WTC11 (cell line): ENCODE results near the gene TUBA1B. TPM values are rescaled to one million over a fixed set of nuclear protein-coding genes. Genes with fewer than 3 reads are reported as not detected.

Source experiments
- ATAC-seq: fragments of 200-7000 bp; cut with Tn5 transposase; 2 replicates; pipeline ENCODE4 v1.10.0; 2021; ENCODE audit warnings: mild to moderate bottlenecking, moderate library complexity
- CTCF ChIA-PET: fragments of 300-600 bp; sonication (Branson Sonifier 250); formaldehyde crosslinking; loops from one replicate; lab custom pipeline; 2021; ENCODE audit warnings: antibody characterized with exemption; lab: Charles Lee
- POLR2A ChIA-PET: fragments of 350-600 bp; sonication (Branson Sonifier 250); formaldehyde crosslinking; loops from one replicate; lab custom pipeline; 2021; ENCODE audit warnings: antibody characterized with exemption; lab: Charles Lee
- DNase-seq: peaks from one replicate; pipeline ENCODE4 v3.0.0; 2021; ENCODE audit warnings: low spot score
- H3K27ac Mint-ChIP-seq: 2 replicates; pipeline ENCODE4 v1.8.0; 2021; ENCODE audit warnings: mixed read lengths
- H3K27me3 Mint-ChIP-seq: 2 replicates; pipeline ENCODE4 v1.8.0; 2021; ENCODE audit warnings: low read depth, mild to moderate bottlenecking, moderate library complexity, mixed read lengths
- H3K36me3 Mint-ChIP-seq: 2 replicates; pipeline ENCODE4 v1.8.0; 2021; ENCODE audit warnings: mixed read lengths
- H3K4me1 Mint-ChIP-seq: 2 replicates; pipeline ENCODE4 v1.8.0; 2022; ENCODE audit warnings: mixed read lengths
- H3K4me3 Mint-ChIP-seq: 2 replicates; pipeline ENCODE4 v1.8.0; 2021; ENCODE audit warnings: mild to moderate bottlenecking, moderate library complexity, mixed read lengths
- H3K9me3 Mint-ChIP-seq: 2 replicates; pipeline ENCODE4 v1.8.0; 2021; ENCODE audit warnings: mixed read lengths
- ATF1 ChIP-seq: sonication (generic); formaldehyde crosslinking; IDR thresholded peaks from 2 replicates; pipeline ENCODE4 v1.8.1; 2023; ENCODE audit warnings: mild to moderate bottlenecking, moderate library complexity, missing genetic modification reagents
- CBFB ChIP-seq: sonication (generic); formaldehyde crosslinking; IDR thresholded peaks from 2 replicates; pipeline ENCODE4 v1.8.1; 2022; ENCODE audit warnings: mild to moderate bottlenecking, low read depth, missing genetic modification reagents
- CREM ChIP-seq: sonication (generic); formaldehyde crosslinking; IDR thresholded peaks from 2 replicates; pipeline ENCODE4 v1.8.1; 2022; ENCODE audit warnings: mild to moderate bottlenecking, missing genetic modification reagents, moderate library complexity
- FOXK1 ChIP-seq: sonication (generic); formaldehyde crosslinking; IDR thresholded peaks from 2 replicates; pipeline ENCODE4 v1.8.0; 2022; ENCODE audit warnings: mild to moderate bottlenecking, moderate library complexity, missing genetic modification reagents
- GABPB1 ChIP-seq: sonication (generic); formaldehyde crosslinking; IDR thresholded peaks from 2 replicates; pipeline ENCODE4 v1.8.1; 2023; ENCODE audit warnings: mild to moderate bottlenecking, missing genetic modification reagents
- GRHL2 ChIP-seq: fragments of 250-450 bp; sonication (Bioruptor Pico); IDR thresholded peaks from 2 replicates; pipeline ENCODE4 v1.8.0; 2022; ENCODE audit warnings: mild to moderate bottlenecking, moderate library complexity; ENCODE audit not compliant: insufficient replicate concordance, severe bottlenecking
- GTF2I ChIP-seq: fragments of 250-450 bp; sonication (Bioruptor Pico); conservative IDR thresholded peaks from 2 replicates; pipeline ENCODE4 v1.4.0; 2021; ENCODE audit warnings: mild to moderate bottlenecking
- MXD4 ChIP-seq: fragments of 250-450 bp; sonication (Bioruptor Pico); IDR thresholded peaks from 2 replicates; pipeline ENCODE4 v1.8.0; 2021; ENCODE audit warnings: mild to moderate bottlenecking, moderate library complexity, borderline replicate concordance
- NFE2L1 ChIP-seq: sonication (generic); formaldehyde crosslinking; IDR thresholded peaks from 2 replicates; pipeline ENCODE4 v1.8.1; 2023; ENCODE audit warnings: missing genetic modification reagents
- NR3C1 ChIP-seq: sonication (generic); formaldehyde crosslinking; conservative IDR thresholded peaks from 2 replicates; pipeline ENCODE4 v1.8.1; 2023; ENCODE audit warnings: low read depth, mild to moderate bottlenecking, missing genetic modification reagents
- PRRX2 ChIP-seq: fragments of 250-450 bp; sonication (Bioruptor Pico); IDR thresholded peaks from 2 replicates; pipeline ENCODE4 v1.8.0; 2021; ENCODE audit warnings: mild to moderate bottlenecking
- SP1 ChIP-seq: sonication (generic); formaldehyde crosslinking; conservative IDR thresholded peaks from 2 replicates; pipeline ENCODE4 v1.8.1; 2022; ENCODE audit warnings: missing genetic modification reagents
- TEAD4 ChIP-seq: sonication (generic); formaldehyde crosslinking; IDR thresholded peaks from 2 replicates; pipeline ENCODE4 v1.8.0; 2022; ENCODE audit warnings: mild to moderate bottlenecking, missing genetic modification reagents
- ZNF263 ChIP-seq: sonication (generic); formaldehyde crosslinking; IDR thresholded peaks from 2 replicates; pipeline ENCODE4 v1.8.1; 2022; ENCODE audit warnings: low read depth, mild to moderate bottlenecking, moderate library complexity, missing genetic modification reagents
- total RNA-seq: library from RNA; stranded (reverse); gene quantifications from 3 replicates; pipeline ENCODE4 v1.2.3, GENCODE V29; 2021
- TF ChIP-seq, protein P1 (sequence below): sonication (generic); formaldehyde crosslinking; IDR thresholded peaks from 2 replicates; pipeline ENCODE4 v1.8.1; 2023; ENCODE audit warnings: mild to moderate bottlenecking, missing genetic modification reagents
- TF ChIP-seq, protein P2 (sequence below): sonication (generic); formaldehyde crosslinking; IDR thresholded peaks from 2 replicates; pipeline ENCODE4 v1.8.1; 2022; ENCODE audit warnings: missing genetic modification reagents, borderline replicate concordance
- TF ChIP-seq, protein P3 (sequence below): sonication (generic); formaldehyde crosslinking; IDR thresholded peaks from 2 replicates; pipeline ENCODE4 v1.8.1; 2023; ENCODE audit warnings: mild to moderate bottlenecking, moderate library complexity, missing genetic modification reagents
- TF ChIP-seq, protein P4 (sequence below): sonication (generic); formaldehyde crosslinking; IDR thresholded peaks from 2 replicates; pipeline ENCODE4 v1.8.1; 2022; ENCODE audit warnings: low read depth, mild to moderate bottlenecking, moderate library complexity, missing genetic modification reagents, borderline replicate concordance
- TF ChIP-seq, protein P5 (sequence below): sonication (generic); formaldehyde crosslinking; IDR thresholded peaks from 2 replicates; pipeline ENCODE4 v1.8.1; 2023; ENCODE audit warnings: mild to moderate bottlenecking, missing genetic modification reagents, moderate library complexity
- TF ChIP-seq, protein P6 (sequence below): fragments of 250-450 bp; sonication (Bioruptor Pico); IDR thresholded peaks from 2 replicates; pipeline ENCODE4 v1.8.0; 2021; ENCODE audit warnings: mild to moderate bottlenecking
- TF ChIP-seq, protein P7 (sequence below): sonication (generic); formaldehyde crosslinking; conservative IDR thresholded peaks from 2 replicates; pipeline ENCODE4 v1.8.1; 2022; ENCODE audit warnings: mild to moderate bottlenecking, missing genetic modification reagents
- TF ChIP-seq, protein P8 (sequence below): sonication (generic); formaldehyde crosslinking; IDR thresholded peaks from 2 replicates; pipeline ENCODE4 v1.8.0; 2022; ENCODE audit warnings: mild to moderate bottlenecking, missing genetic modification reagents

TUBA1B gene
- total RNA-seq, 1 experiment from 2014 or later, result 1,806 TPM

DNA sequence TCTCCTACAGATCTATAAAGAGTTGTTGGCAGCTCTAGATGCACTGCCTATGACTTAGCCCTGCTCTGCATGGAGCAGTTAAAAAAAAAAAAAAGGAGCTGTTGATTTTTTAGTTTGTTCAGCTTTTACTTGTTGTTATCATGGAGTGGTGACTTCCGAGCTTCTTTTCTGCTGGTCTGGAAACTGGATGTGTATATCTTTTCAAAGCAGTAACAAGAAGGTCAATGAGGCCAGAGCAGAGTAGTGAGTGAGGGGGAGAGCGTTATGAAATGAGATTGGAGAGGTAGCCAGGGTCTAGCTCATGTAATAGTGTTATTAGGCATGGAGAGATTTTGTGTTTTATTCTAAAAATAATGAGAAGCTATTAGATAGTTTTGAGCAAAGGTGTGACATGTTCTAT lies 13.2 kb upstream of the TUBA1B start (continued):
- no peak for TF ChIP-seq MXD4 (CRISPR knock-in tag)
- no peak for TF ChIP-seq ZNF263 (CRISPR knock-in tag)
- TF ChIP-seq GTF2I, result no peak
- TF ChIP-seq, protein P1, sequence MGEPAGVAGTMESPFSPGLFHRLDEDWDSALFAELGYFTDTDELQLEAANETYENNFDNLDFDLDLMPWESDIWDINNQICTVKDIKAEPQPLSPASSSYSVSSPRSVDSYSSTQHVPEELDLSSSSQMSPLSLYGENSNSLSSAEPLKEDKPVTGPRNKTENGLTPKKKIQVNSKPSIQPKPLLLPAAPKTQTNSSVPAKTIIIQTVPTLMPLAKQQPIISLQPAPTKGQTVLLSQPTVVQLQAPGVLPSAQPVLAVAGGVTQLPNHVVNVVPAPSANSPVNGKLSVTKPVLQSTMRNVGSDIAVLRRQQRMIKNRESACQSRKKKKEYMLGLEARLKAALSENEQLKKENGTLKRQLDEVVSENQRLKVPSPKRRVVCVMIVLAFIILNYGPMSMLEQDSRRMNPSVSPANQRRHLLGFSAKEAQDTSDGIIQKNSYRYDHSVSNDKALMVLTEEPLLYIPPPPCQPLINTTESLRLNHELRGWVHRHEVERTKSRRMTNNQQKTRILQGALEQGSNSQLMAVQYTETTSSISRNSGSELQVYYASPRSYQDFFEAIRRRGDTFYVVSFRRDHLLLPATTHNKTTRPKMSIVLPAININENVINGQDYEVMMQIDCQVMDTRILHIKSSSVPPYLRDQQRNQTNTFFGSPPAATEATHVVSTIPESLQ (CRISPR knock-in tag), result no peak
- TF ChIP-seq, protein P2, sequence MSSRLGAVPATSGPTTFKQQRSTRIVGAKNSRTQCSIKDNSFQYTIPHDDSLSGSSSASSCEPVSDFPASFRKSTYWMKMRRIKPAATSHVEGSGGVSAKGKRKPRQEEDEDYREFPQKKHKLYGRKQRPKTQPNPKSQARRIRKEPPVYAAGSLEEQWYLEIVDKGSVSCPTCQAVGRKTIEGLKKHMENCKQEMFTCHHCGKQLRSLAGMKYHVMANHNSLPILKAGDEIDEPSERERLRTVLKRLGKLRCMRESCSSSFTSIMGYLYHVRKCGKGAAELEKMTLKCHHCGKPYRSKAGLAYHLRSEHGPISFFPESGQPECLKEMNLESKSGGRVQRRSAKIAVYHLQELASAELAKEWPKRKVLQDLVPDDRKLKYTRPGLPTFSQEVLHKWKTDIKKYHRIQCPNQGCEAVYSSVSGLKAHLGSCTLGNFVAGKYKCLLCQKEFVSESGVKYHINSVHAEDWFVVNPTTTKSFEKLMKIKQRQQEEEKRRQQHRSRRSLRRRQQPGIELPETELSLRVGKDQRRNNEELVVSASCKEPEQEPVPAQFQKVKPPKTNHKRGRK (CRISPR knock-in tag), result no peak
- TF ChIP-seq PRRX2 (CRISPR knock-in tag), result no peak
- TF ChIP-seq NFE2L1 (CRISPR knock-in tag), result no peak
- no peak for TF ChIP-seq CREM (CRISPR knock-in tag)
- no peak for TF ChIP-seq CBFB (CRISPR knock-in tag)
- TF ChIP-seq, protein P3, sequence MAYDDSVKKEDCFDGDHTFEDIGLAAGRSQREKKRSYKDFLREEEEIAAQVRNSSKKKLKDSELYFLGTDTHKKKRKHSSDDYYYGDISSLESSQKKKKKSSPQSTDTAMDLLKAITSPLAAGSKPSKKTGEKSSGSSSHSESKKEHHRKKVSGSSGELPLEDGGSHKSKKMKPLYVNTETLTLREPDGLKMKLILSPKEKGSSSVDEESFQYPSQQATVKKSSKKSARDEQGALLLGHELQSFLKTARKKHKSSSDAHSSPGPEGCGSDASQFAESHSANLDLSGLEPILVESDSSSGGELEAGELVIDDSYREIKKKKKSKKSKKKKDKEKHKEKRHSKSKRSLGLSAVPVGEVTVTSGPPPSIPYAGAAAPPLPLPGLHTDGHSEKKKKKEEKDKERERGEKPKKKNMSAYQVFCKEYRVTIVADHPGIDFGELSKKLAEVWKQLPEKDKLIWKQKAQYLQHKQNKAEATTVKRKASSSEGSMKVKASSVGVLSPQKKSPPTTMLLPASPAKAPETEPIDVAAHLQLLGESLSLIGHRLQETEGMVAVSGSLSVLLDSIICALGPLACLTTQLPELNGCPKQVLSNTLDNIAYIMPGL (CRISPR knock-in tag), result no peak

DNA sequence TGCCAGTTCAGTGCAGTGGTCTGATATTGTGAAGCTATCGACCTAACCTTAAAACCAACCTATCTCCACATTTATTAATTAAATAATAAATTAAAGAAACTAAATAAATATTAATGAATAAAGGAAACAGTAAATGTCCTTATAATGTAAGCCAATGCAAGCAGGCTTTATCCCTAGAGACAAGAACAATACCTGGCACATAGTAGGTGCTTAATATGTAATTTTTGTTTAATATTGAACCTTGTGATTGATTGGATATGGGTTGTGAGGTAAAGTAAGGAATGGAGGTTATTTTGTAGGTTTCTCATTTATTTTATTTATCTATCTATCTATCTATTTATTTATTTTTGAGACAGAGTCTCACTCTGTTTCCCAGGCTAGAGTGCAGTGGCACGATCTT lies 7.8 kb upstream of the TUBA1B start:
- H3K9me3 Mint-ChIP-seq, result no peaks in the 10 kb centered on the region
- ChIA-PET POLR2A (no interaction called here), CTCF (no interaction called here)

DNA sequence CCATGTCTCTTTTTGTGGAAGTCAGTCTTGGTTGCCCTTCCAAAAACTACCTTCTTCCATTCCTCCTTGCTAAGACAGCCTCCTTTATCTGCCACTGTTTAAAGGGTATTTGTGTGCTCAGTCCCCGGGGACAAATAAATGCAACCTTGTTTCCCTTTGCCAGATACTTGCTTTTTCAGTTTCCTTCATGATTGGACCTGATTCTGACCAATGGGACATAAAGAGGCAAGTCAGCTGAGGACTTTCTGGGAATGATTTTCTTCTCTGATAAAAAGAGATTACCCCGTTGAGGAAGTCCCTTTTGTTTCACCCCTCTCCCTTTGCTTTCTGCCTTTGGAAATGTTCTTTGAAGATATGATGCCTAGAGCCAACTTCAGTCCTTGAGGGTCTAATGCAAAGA lies 7.4 kb upstream of the TUBA1B start:
- no peak overlapping the region; the same call in 1 of the 2 replicates for H3K27ac Mint-ChIP-seq
- no peaks in the 10 kb centered on the region for H3K36me3 Mint-ChIP-seq
- no peaks in the 10 kb centered on the region for H3K9me3 Mint-ChIP-seq
- TF ChIP-seq SP1 (CRISPR knock-in tag) (no peak), NR3C1 (no peak), GRHL2 (CRISPR knock-in tag) (no peak), TEAD4 (CRISPR knock-in tag) (no peak), ATF1 (CRISPR knock-in tag) (no peak), FOXK1 (no peak), GABPB1 (no peak)
- TF ChIP-seq, protein P4, sequence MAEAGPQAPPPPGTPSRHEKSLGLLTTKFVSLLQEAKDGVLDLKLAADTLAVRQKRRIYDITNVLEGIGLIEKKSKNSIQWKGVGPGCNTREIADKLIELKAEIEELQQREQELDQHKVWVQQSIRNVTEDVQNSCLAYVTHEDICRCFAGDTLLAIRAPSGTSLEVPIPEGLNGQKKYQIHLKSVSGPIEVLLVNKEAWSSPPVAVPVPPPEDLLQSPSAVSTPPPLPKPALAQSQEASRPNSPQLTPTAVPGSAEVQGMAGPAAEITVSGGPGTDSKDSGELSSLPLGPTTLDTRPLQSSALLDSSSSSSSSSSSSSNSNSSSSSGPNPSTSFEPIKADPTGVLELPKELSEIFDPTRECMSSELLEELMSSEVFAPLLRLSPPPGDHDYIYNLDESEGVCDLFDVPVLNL (CRISPR knock-in tag), result no peak
- TF ChIP-seq, protein P5, sequence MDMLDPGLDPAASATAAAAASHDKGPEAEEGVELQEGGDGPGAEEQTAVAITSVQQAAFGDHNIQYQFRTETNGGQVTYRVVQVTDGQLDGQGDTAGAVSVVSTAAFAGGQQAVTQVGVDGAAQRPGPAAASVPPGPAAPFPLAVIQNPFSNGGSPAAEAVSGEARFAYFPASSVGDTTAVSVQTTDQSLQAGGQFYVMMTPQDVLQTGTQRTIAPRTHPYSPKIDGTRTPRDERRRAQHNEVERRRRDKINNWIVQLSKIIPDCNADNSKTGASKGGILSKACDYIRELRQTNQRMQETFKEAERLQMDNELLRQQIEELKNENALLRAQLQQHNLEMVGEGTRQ (CRISPR knock-in tag), result no peak
- TF ChIP-seq, protein P6, sequence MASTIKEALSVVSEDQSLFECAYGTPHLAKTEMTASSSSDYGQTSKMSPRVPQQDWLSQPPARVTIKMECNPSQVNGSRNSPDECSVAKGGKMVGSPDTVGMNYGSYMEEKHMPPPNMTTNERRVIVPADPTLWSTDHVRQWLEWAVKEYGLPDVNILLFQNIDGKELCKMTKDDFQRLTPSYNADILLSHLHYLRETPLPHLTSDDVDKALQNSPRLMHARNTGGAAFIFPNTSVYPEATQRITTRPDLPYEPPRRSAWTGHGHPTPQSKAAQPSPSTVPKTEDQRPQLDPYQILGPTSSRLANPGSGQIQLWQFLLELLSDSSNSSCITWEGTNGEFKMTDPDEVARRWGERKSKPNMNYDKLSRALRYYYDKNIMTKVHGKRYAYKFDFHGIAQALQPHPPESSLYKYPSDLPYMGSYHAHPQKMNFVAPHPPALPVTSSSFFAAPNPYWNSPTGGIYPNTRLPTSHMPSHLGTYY (CRISPR knock-in tag), result no peak
- TF ChIP-seq, protein P7, sequence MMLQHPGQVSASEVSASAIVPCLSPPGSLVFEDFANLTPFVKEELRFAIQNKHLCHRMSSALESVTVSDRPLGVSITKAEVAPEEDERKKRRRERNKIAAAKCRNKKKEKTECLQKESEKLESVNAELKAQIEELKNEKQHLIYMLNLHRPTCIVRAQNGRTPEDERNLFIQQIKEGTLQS (CRISPR knock-in tag), result no peak
- TF ChIP-seq, all 79 proteins: peak for 0
- Mint-ChIP-seq H3K4me3 (no peak overlapping the region), H3K27me3 (no peaks in the 10 kb centered on the region; the same call in 1 of the 2 replicates), H3K4me1 (no peaks in the 10 kb centered on the region)
- no peak for ATAC-seq
- CTCF ChIA-PET, result interaction anchor here (0.6 to 1.0 kb wide), 2 partner anchors 87 to 412 kb away, joined by 3 to 5 read pairs; no protein-coding TSS in a partner anchor
- no peak for DNase-seq
- POLR2A ChIA-PET, result no interaction called here

More for the DNA sequence above, 7.8 kb upstream of the TUBA1B start:
- no peak for ATAC-seq
- TF ChIP-seq, protein P8, sequence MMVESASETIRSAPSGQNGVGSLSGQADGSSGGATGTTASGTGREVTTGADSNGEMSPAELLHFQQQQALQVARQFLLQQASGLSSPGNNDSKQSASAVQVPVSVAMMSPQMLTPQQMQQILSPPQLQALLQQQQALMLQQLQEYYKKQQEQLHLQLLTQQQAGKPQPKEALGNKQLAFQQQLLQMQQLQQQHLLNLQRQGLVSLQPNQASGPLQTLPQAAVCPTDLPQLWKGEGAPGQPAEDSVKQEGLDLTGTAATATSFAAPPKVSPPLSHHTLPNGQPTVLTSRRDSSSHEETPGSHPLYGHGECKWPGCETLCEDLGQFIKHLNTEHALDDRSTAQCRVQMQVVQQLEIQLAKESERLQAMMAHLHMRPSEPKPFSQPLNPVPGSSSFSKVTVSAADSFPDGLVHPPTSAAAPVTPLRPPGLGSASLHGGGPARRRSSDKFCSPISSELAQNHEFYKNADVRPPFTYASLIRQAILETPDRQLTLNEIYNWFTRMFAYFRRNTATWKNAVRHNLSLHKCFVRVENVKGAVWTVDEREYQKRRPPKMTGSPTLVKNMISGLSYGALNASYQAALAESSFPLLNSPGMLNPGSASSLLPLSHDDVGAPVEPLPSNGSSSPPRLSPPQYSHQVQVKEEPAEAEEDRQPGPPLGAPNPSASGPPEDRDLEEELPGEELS (CRISPR knock-in tag), result no peak
- no peak for TF ChIP-seq GTF2I
- TF ChIP-seq, all 79 proteins: peak for 0
- Mint-ChIP-seq H3K27me3 (no peaks in the 10 kb centered on the region; the same call in 1 of the 2 replicates), H3K36me3 (no peaks in the 10 kb centered on the region), H3K27ac (no peak overlapping the region), H3K4me1 (no peaks in the 10 kb centered on the region), H3K4me3 (no peak overlapping the region)
- DNase-seq, result no peak
